Activated CD4-positive, alpha-beta T cell treated with anti-CD3 and anti-CD28 coated beads, Interleukin-2, amount 50 U/mL, for 16 hours (primary cell): ENCODE measurements around the gene TMIE.

ENCODE experiments used
- DNase-seq: peaks from one replicate; pipeline ENCODE4 v3.0.0-alpha.2; 2020

TMIE gene, protein sequence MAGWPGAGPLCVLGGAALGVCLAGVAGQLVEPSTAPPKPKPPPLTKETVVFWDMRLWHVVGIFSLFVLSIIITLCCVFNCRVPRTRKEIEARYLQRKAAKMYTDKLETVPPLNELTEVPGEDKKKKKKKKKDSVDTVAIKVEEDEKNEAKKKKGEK

DNA sequence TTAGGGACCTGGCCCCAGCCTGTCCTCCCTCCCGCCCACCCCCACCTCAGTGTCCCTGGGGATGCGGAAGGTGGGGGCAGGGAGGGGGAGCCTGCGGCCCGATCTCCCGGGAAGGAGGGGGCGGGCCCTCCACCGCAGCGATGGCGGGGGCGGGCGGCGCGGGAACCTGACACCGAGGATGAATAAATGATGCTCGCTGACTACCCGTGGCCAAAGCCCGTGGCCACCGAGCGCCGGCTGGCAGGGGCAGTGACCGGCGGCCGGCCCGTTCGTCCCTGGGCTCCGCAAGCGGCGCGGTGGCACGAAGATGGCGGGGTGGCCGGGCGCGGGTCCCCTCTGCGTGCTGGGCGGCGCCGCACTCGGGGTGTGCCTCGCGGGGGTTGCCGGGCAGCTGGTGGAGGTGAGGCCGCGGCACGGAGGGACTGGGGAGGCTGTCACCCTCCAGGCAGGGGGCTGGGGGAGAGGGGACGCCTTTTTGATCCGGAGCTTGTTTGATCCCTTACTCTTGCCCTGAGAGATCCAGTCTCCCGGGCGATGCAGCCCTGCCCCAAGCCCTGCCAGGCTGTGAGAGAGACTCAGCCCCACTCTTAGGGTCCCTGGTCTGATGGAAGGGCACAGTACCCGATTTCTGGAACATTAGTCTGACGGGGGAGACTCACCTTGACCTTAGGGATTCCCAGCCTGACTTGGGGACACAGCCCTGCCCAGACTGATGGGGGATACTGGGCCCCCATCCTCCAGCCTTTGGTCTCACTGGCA is at the start of gene TMIE:
Gene TMIE, plus strand, starts transcription at position 212 of the 759 bp plus-strand sequence. Its CDS starts 96 bp downstream, at position 308.
- DNase-seq: no peak

DNA sequence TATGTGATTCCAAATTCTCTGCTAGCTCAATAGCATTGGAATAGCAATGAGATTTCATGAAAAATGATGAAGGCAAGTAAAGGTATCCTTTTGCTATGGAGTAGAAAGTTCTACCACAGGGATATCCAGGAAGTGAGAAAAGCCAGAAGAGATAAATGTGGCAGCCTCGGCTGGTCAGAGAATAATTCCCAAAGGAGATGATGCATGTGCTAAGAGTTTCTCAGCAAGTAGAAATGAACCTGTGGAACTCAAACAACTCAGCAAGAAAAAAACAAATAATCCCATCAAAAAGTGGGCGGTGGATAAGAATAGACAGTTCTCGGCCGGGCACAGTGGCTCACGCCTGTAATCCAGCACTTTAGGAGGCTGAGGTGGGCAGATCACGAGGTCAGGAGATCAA is 45.9 kb upstream of the TMIE start:
- no peak for DNase-seq

DNA sequence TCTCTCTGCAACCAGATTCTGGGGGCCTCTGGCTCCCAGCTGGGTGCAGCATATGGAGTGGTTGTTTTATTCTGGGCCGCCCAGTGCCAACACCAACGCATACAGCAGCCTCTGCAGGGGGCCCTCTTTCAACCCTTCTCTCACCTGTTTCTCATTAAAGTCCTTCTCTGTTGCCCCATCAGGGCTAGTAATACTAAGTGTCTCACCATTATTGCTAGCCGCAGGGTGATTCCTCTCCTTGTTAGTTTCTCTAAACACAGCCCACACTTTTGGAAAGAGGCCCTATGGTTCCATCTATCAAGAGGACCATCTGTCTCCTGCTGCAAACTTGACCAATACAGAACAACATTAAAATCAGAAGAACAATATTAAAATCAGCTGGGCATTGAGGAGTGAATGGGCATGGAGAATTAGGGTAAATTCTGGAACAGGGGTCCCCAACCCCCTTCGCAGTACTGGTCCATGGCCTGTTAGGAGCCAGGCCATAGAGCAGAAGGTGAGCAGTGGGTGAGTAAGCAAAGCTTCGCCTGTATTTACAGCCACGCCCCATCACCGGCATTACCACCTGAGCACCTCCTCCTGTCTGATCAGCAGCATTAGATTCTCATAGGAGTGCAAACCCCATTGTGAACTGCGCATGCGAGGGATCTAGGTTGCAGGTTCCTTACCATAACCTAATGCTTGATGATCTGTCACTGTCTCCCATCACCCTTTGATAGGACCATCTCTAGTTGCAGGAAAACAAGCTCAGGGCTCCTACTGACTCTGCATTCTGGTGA is 44.2 kb upstream of the TMIE start:
- DNase-seq: no peak

DNA sequence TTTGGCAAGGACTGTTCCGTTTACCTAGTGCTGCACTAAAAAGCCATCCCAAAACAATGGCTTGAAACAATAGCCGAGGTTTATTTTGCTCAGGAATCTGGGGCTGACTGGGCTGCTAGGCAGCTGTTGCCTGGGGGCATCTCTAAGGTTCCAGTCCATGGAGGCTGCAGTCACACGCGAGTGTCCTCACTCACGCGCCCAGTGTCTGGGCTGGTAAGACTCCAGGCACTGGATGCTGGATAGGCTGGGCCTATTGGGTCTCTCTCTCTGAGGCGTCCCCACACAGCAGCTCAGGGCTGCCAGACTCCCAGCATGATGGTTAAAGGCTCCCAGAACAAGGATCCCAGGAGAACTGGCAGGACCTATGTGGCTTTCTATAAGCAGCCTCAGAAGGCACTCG is 41.9 kb upstream of the TMIE start:
- DNase-seq: no peak

DNA sequence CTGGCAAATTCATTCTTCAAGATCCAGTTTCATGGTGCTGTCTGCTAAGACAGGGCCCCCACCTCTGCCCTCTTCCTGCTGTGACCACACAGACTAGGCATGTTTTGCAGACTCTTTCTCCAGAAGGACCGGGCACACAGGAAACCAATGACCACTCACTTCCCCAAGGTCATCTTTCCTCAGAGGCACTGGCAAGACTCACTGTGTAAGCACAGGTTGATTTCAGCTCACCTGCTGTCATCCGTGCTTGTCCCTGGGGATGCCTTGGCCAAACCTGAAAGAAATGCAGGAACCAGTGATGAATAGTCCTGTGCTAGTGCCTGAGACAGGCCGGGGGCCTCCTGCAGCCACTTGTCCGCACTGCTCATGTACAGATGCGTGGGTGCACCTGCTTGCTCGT is 41.2 kb upstream of the TMIE start:
- no peak for DNase-seq

DNA sequence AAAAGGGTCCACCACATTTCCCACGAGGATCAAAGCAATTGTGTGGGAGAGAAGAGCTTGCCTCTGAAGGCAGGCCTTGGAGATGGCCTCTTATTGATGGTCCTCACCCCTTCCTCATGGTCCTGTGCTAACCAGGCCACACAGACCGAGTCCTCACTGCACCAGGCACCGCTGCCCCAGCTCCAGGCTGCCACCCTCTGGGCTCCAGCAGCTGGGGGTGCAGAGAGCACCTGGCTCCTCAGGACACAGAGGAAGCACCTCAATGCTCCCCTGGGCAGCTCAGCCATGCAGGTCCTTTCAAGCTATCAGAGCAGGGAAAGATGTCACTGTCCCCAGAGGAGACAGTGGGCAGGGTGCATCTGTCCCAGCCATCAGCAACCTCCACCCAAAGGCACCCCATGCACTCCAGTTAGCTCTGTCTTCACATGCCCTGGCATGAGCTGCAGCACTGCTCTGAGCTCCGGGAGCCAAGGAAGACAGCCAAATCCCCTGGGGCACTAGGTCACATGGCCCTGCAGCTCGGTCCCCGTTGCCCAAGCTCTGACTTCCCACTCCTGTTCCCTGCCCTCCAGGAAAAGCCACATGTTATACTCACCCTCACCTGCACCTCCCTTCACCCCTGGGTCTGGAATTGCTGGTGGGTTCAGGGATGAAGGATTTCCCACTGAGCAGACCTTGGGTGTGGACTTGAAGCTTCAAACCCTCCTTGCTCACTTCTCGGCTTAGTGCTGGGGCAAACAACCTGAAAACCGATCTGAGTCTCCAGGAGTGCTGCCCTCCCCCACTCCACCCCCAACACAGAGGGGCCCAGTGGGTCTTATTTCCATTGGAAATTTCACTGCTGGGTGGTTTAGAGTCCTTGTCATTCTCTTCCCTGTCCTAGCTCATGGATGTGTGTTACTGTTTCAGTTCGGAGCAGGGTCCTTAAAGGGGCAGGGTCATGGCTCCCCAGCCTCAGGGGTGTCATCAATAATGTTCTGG is 40.4 kb upstream of the TMIE start:
- no peak for DNase-seq

DNA sequence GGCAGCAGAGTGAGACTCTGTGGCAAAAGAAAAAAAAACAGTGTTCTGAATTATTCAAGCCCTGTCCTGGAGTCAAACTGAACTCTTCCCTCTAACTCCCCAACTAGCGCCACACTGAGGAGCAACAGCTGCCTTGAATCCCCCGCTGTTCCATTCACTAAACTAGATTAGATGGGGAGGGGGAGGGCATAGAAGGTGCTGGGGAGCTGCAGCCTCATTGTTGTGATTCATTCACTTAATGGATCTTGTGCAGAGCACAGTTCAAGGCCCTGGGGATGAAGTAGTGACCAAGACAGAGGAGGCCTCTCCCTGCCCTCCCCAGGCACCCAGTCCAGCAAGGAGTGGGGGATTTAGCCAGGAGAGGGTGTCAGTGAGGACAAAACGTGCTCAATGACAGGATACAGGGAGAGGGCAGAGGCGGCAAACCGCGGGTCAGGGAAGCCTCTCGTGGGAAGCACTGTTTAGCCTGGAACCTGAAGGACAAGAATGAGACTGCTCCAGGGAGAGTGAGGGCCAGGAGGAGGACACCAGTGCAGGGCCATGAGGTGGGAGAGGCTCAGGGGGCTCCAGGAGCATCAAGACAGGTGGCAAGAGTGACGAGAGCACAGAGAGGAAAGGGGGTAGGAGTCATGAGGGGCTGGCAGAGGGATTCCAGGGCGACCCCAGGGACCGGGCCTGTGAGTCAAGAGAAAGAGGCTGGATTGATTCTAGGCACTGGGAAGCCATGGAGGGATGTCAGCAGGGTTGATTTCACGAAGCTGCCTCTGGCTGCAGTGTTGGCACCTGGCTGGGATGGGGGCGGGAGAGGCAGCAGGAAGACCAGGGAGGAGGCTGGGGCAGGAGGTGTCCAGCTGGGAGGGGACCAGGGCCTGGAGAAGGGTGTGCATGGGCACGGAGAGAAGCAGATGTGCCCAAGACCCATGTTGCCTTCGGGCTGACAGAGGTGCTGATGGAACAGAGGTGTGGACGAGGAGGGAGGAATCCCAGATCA is 39.1 kb upstream of the TMIE start:
- no peak for DNase-seq

DNA sequence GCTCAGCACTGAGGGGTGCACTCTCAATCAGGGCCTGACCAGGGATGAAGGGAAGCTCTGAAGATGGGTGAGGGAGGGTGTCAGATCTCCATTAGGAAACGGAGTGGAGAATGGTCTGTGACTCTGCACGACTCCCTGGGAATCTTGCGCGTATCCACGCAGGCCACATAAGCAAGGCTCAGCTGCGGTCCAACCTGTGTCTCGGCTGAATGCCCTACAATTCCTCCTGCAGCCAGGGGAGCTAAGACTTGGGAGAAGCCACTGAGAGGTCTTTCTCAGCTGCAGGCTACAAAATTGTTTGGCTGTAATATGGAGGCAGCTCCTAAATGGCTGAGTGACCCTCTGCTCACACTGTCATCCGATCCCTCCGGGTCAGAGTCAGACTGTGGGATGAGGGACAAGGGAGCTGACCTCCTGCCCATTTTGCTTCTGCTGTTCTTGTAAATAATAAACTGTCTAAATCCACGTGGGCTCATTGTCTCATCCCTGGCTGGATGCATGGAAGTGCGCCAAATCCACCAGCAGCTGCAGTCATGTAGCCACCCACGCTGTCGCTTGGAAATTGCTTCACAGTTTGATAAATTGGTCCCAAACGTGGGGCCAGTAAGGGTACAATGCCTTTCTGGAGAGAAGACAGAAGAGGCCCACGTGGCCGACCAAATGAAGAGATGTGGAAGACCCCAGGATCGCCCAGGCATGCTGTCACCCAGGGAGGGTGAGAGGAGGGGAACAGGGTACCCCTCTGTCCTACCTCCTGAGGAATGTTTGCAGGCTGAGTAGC is 38.2 kb upstream of the TMIE start:
- no peak for DNase-seq

DNA sequence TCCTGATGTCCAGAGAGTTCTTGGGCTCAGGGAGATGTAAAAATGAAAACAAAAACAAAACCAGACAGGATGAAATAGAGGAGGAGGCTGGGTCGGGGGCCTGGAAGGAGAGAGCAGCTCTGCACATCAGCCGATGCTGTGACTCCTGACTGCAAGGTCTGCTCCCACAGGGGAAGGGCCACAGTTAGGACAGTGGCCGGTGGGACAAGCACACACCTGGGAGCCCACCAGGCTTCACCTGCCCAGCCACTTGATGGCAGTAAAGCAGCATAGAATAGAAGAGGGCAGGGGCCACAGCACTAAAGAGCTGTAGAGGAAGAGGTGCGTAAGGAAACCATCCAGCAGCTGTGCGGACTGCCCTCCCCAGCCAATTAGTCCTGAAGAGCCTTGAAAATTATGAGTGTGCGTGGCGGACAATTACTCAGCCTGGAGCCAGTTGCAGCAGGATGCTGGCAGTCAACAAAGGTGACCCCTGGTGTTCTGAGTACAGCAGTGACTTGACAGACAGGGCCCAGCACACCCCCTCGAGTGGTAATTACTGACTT is 37.5 kb upstream of the TMIE start:
- no peak for DNase-seq

DNA sequence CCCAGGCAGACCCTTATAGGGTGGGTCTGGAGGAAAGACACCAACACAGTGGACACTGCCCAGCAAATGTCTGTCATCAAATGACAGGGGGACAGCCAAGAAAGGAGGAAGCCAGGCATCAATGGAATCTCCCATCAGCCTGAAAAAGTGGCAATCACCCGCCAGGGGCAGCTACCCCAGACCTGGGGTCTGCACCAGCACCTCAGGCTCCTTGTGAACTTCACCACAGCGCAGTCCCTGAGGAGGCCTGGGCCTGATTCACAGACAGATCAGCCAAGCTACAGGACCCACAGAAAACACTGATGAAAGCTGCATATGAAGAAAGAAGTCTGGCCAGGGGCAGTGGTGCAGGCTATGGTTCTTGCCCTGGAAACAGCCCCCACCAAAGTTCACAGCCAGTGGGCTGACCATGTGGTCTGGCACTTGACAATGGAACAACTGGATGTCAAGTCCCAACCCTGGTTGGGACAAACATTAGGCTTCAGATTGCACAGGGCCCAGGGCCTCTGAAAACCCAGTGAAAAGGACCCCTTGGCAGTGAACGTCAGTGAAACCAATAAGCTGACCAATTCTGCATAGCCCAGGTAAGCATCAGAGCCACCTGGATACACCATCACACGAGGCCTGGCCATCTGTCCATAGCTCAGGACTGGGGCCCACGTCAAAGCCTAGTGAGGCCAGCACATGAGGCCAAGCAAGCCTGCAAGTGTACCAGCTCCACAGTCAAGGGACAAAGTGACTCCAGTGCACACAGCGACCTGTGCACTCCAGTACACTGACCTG is 36.8 kb upstream of the TMIE start:
- no peak for DNase-seq

DNA sequence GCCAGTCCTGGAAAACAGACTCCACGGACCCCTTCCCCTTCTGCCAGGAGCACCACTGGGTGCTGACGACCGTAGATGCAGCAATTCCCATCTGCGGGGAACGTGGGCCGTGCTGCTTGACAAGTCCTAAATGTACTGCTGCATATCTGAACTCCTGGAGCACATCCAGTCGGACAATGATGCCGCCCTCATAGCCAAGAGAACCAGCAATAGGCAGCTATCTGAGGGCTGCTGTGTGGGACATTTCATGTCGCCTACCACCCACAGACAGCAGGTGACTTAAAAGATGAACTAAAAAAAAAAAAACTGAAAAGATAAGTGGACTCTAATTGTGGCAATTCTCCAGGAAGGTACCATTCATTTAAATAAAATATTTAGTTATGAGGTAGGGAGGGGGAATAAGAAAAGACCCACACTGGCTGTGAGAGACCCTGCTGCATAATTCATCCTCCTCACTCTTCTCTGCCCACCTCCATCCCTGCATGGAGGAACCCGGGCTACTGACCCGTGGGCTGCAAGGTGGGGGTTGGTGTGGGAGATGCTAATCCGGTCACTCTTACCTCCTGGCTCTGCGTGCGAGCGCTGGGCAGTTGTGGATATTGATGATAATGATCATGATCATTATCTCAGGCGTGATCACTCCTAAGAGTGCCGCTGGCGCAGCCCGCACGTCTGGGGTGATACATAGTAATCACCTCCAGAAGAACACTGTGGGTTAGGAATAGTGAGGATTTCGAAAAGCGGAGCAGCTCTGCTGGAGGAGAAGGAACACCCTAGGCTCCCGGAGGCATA is 36.0 kb upstream of the TMIE start:
- DNase-seq: no peak

DNA sequence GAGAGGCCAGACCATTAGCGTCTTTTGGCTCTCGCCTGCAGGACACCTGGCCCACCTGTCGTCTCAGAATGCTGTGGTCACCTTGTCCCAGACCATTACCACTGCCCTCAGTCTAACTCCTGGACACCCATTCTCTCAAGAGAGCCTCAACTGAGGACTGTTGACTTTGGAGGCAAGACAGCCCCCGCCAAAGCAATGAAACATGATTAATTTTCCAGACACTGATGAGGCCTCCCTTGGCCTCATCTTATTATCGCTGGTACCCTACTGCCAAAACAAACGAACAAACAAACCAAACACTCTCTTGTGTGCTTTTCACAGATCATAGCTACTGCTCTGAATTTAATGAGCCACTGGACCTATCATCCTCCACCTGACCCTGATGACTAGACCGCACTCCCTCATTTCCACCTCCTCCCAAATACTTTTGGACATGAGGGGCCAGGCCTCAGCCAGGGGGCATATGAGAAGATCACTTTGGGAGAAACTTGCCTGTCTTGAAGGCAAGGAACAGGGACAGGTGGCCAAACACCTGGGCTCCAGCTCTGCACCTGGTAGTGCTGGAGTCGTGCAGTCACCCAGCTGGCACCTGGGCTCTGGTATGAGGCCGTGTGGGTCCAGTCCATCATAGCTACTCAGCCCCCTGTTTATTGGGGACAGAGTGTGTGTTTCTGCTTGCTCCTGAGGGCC is 35.3 kb upstream of the TMIE start:
- no peak for DNase-seq

DNA sequence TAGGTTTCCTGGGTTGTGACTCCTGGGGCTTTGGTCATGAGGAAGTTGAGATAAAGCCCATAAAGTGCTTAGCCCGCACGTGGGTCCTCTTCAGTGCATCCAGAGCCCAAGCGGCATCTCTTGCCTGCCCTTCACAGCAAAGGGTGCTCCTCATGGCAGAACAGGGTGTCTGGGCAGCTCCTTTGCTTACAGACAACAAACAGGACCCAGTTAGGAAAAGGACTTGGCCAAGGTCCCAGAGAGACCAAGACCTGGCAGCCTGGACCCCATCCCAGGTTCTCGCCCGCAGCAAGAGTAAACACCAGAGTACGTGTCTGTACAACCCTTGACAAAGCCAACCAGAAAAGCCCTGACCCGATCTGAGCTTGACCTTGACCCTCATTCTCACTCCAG is 34.7 kb upstream of the TMIE start:
- no peak for DNase-seq

DNA sequence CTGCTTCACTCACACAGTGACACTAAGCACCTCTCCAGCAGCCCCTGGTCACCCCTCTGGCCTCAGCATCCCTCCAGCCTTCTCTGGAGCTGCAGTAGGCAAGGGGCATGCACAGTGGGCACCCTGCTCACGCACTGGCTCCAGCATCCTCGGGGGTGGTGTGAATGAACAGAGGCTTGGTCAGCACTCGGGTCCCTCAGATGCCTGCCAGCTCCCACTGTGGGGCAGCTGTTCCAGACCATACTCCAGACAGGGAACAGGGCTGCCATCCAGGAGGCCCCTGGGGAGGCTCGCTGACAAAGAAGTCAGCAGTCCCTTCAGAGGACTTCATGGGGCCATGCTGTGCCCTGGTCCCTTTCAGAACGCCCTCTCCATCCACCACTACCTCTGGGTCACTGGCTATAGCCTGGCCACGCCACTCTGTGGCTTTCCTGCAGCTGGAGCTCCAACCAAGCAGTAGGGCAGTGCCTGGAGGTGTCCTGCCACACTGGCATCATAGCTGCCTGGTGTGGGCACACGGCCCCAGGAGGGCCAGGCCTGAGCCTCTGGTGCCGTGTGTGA is 34.1 kb upstream of the TMIE start:
- DNase-seq: no peak

DNA sequence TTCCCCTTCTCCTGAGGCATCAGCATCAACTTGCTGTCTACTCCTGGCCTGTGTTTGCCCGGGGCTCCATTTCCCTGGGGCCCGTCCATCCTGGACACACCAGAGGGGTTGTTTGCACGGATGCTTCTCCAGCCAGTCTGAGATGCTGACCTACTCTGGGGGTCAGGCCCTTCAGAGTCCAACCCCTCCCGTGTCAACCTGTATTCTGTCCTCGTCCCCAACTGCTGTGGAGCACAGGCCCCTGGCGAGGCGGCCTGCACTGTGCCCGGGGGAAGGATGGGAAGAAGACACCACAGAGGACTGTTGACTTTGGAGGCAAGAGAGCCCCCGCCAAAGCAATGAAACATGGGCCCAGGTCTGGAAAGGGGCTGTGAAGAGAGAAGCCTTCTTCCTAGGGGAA is 33.5 kb upstream of the TMIE start:
- no peak for DNase-seq

DNA sequence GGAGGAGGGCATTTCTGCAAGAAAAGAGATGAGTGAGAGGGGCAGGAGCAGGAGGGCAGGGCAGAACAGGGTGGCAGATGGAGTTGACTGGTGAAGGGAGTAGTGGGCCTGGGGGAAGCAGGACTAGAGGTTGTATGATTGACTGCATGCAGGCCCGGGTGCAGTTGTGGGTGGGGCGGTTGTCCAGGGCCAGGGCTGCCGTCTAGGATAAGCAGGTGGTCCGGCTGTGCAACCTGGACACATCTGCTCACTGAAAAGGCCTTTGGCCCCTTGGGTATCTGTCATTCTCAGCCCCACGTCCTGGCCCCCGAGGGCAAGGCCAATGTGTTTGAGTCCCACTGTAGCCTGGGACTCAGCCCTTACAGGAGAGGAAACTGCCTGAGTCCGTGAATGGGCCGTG is 33.1 kb upstream of the TMIE start:
- no peak for DNase-seq

DNA sequence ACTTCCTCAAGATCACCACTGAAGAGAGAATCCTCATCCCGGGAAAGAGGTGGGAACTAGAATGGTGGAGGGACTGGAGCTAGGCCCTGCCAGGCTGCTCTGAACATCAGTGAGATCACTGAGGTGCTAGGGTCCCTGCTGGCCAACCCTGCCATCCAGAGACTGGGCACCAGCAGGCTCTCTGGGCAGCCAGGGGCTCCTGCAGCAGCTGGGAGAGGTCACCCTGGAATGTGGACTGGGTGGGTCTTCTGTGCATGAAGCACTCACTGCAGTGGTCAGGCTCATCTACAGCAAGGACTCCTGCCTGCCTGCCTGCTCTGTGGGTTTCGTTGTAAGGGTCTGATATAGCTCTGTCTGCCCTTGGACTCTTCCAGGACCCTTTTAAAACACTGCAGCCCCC is 32.6 kb upstream of the TMIE start:
- DNase-seq: no peak
